HL-60 (cell line): ENCODE data around the gene ACTL10.

Source experiments
- POLR2AphosphoS5 ChIP-seq: IDR thresholded peaks from 2 replicates; pipeline ENCODE4 v1.6.1; 2012; ENCODE audit warnings: low read depth
- TF ChIP-seq, protein P1 (sequence below): IDR thresholded peaks from one replicate; pipeline ENCODE4 v1.5.1; 2011; ENCODE audit warnings: low read length, control low read depth, inconsistent platforms; ENCODE audit not compliant: insufficient read depth
- TF ChIP-seq, protein P2 (sequence below): IDR thresholded peaks from 2 replicates; pipeline ENCODE4 v1.6.1; 2012; ENCODE audit warnings: low read depth; ENCODE audit not compliant: insufficient replicate concordance

DNA sequence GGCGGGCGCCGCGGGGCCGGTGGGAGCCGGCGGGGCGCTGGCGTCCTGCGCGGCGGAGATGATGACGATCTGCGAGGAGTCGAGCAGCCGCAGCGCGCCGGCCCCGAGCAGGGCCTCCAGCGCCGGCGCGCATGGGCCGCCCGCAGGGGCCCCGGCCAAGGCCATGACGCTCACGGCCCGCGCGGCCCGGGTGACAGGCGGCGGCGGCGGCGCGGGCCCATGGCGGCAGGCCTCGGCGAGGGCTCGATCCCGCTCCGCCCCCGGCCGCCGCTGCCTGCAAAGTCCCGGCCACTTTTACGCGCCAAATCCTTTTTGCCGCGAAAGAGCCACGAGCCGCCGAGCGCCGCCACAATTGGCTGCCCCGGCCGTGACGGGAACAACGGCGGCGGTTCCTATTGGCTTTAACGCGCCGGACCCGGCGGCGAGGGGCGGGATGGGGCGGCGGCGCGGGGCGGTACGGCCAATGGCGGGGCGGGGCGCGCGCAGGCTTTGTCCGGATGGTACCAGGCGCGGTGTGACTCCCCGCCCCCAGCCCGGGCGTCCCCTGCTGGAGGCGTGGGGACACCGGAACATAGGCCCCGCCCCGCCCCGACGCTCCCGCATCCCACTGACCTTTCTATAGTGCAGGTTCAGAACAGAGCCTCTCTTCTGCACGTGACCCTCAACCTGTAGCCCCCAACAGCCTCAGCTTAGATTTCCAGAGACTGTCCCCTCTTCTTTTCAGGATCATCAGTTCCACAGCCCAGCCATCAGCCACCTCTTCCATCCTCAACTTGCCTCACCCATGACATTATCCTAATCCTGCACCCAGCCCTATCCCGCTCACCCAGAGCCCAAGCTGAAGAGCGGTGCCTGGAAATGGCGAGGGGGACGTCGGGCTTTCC lies 19.6 kb downstream of the ACTL10 start, which contains the start of gene E2F1:
- TF ChIP-seq, protein P1, sequence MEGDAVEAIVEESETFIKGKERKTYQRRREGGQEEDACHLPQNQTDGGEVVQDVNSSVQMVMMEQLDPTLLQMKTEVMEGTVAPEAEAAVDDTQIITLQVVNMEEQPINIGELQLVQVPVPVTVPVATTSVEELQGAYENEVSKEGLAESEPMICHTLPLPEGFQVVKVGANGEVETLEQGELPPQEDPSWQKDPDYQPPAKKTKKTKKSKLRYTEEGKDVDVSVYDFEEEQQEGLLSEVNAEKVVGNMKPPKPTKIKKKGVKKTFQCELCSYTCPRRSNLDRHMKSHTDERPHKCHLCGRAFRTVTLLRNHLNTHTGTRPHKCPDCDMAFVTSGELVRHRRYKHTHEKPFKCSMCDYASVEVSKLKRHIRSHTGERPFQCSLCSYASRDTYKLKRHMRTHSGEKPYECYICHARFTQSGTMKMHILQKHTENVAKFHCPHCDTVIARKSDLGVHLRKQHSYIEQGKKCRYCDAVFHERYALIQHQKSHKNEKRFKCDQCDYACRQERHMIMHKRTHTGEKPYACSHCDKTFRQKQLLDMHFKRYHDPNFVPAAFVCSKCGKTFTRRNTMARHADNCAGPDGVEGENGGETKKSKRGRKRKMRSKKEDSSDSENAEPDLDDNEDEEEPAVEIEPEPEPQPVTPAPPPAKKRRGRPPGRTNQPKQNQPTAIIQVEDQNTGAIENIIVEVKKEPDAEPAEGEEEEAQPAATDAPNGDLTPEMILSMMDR = no peak
- TF ChIP-seq POLR2AphosphoS5 = peak; percentile 60; the same call in 1 of the 2 replicates
- TF ChIP-seq, protein P2, sequence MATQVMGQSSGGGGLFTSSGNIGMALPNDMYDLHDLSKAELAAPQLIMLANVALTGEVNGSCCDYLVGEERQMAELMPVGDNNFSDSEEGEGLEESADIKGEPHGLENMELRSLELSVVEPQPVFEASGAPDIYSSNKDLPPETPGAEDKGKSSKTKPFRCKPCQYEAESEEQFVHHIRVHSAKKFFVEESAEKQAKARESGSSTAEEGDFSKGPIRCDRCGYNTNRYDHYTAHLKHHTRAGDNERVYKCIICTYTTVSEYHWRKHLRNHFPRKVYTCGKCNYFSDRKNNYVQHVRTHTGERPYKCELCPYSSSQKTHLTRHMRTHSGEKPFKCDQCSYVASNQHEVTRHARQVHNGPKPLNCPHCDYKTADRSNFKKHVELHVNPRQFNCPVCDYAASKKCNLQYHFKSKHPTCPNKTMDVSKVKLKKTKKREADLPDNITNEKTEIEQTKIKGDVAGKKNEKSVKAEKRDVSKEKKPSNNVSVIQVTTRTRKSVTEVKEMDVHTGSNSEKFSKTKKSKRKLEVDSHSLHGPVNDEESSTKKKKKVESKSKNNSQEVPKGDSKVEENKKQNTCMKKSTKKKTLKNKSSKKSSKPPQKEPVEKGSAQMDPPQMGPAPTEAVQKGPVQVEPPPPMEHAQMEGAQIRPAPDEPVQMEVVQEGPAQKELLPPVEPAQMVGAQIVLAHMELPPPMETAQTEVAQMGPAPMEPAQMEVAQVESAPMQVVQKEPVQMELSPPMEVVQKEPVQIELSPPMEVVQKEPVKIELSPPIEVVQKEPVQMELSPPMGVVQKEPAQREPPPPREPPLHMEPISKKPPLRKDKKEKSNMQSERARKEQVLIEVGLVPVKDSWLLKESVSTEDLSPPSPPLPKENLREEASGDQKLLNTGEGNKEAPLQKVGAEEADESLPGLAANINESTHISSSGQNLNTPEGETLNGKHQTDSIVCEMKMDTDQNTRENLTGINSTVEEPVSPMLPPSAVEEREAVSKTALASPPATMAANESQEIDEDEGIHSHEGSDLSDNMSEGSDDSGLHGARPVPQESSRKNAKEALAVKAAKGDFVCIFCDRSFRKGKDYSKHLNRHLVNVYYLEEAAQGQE = no peak
